Smooth muscle cell (in vitro differentiated cells): ENCODE results near the gene EIPR1. TPM values are rescaled to one million over a fixed set of nuclear protein-coding genes. Genes with fewer than 3 reads are reported as not detected.

Source experiments
- DNase-seq: peaks from one replicate; lab custom pipeline; 2025; ENCODE audit not compliant: unreplicated experiment; lab: John Stamatoyannopoulos, UW
- H2AFZ ChIP-seq: fragments of 200-600 bp; sonication (generic); 2 replicates; pipeline ENCODE4 v1.6.0; 2016; ENCODE audit warnings: antibody characterized with exemption, low read depth, mild to moderate bottlenecking
- H3F3A ChIP-seq: fragments of 200-600 bp; sonication (generic); 2 replicates; pipeline ENCODE4 v1.6.0; 2017; ENCODE audit warnings: antibody characterized with exemption, low read depth
- H3K27ac ChIP-seq: fragments of 200-600 bp; sonication (generic); 2 replicates; pipeline ENCODE4 v1.5.1; 2016; ENCODE audit warnings: low read depth, mild to moderate bottlenecking
- H3K27me3 ChIP-seq: fragments of 200-600 bp; sonication (generic); 2 replicates; pipeline ENCODE4 v1.6.1; 2016; ENCODE audit warnings: low read depth, mild to moderate bottlenecking
- H3K36me3 ChIP-seq: fragments of 200-600 bp; sonication (generic); 2 replicates; pipeline ENCODE4 v1.5.1; 2016; ENCODE audit warnings: low read depth
- H3K4me1 ChIP-seq: fragments of 200-600 bp; sonication (generic); 2 replicates; pipeline ENCODE4 v1.5.1; 2016; ENCODE audit warnings: low read depth
- H3K4me2 ChIP-seq: fragments of 200-600 bp; sonication (generic); 2 replicates; pipeline ENCODE4 v1.6.0; 2016; ENCODE audit warnings: mild to moderate bottlenecking
- H3K4me3 ChIP-seq: fragments of 200-600 bp; sonication (generic); 2 replicates; pipeline ENCODE4 v1.5.1; 2016; ENCODE audit warnings: mild to moderate bottlenecking
- H3K79me2 ChIP-seq: fragments of 200-600 bp; sonication (generic); 2 replicates; pipeline ENCODE4 v1.6.0; 2016; ENCODE audit warnings: low read depth, mild to moderate bottlenecking
- H3K9ac ChIP-seq: fragments of 200-600 bp; sonication (generic); 2 replicates; pipeline ENCODE4 v1.6.0; 2016; ENCODE audit warnings: low read depth
- H3K9me3 ChIP-seq: fragments of 200-600 bp; sonication (generic); replicated peaks from 2 replicates; pipeline ENCODE4 v1.5.1; 2016; ENCODE audit warnings: low read depth
- H4K20me1 ChIP-seq: fragments of 200-600 bp; sonication (generic); 2 replicates; pipeline ENCODE4 v1.6.0; 2016; ENCODE audit warnings: low read depth
- WGBS: methylation state at CpG from one replicate; pipeline ENCODE4 v1.1.7; 2016; ENCODE audit warnings: low lambda C conversion rate; 5-methylcytosine and 5-hydroxymethylcytosine counted together
- polyA plus RNA-seq: library from polyadenylated mRNA; unstranded; fragments of >200 nt; fragmentation: Nextera tagmentation; extraction: Ambion mirVana; gene quantifications from 2 replicates; pipeline ENCODE4 v1.2.1, GENCODE V29; 2016
- total RNA-seq: library from RNA; depleted of rRNA; stranded (reverse); fragments of >200 nt; gene quantifications from 2 replicates; pipeline ENCODE4 v1.2.3, GENCODE V29; 2014
- TF ChIP-seq, protein P1 (sequence below): fragments of 200-600 bp; sonication (generic); IDR thresholded peaks from 2 replicates; pipeline ENCODE4 v1.5.1; 2017; ENCODE audit warnings: borderline replicate concordance, mild to moderate bottlenecking, antibody characterized with exemption; ENCODE audit not compliant: insufficient read depth, poor library complexity, severe bottlenecking

Gene EIPR1
- total and polyA plus RNA-seq, 2 experiments from 2014 or later, result 18.5 to 23.1 TPM

GRCh38 chr2:3292416-3292815, 85.2 kb downstream of the EIPR1 start:
- no peak overlapping the region for H3K4me3 ChIP-seq
- H2AFZ ChIP-seq, result no peak overlapping the region
- no peak overlapping the region for H3K4me2 ChIP-seq
- TF ChIP-seq, protein P1, sequence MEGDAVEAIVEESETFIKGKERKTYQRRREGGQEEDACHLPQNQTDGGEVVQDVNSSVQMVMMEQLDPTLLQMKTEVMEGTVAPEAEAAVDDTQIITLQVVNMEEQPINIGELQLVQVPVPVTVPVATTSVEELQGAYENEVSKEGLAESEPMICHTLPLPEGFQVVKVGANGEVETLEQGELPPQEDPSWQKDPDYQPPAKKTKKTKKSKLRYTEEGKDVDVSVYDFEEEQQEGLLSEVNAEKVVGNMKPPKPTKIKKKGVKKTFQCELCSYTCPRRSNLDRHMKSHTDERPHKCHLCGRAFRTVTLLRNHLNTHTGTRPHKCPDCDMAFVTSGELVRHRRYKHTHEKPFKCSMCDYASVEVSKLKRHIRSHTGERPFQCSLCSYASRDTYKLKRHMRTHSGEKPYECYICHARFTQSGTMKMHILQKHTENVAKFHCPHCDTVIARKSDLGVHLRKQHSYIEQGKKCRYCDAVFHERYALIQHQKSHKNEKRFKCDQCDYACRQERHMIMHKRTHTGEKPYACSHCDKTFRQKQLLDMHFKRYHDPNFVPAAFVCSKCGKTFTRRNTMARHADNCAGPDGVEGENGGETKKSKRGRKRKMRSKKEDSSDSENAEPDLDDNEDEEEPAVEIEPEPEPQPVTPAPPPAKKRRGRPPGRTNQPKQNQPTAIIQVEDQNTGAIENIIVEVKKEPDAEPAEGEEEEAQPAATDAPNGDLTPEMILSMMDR, result no peak
- peaks cover 75% of the 10 kb centered on the region for H4K20me1 ChIP-seq
- no peaks in the 10 kb centered on the region for H3K79me2 ChIP-seq
- H3K4me1 ChIP-seq, result peaks cover 3% of the 10 kb centered on the region
- 96% methylated on average over 10 of the region's 10 CpGs for WGBS
- DNase-seq, result no peak
- no peak overlapping the region for H3K27ac ChIP-seq
- no peaks in the 10 kb centered on the region for H3K27me3 ChIP-seq
- H3K9me3 ChIP-seq, result no peaks in the 10 kb centered on the region
- H3K36me3 ChIP-seq, result no peaks in the 10 kb centered on the region
- H3K9ac ChIP-seq, result no peak overlapping the region
- H3F3A ChIP-seq, result no peaks in the 10 kb centered on the region

GRCh38 chr2:3291750-3292149, 85.9 kb downstream of the EIPR1 start:
- H3F3A ChIP-seq, result no peaks in the 10 kb centered on the region

GRCh38 chr2:3291113-3291512, 86.5 kb downstream of the EIPR1 start:
- Histone ChIP-seq H3K27me3 (no peaks in the 10 kb centered on the region), H3K4me1 (no peaks in the 10 kb centered on the region), H2AFZ (no peak overlapping the region), H3K79me2 (no peaks in the 10 kb centered on the region), H3K4me2 (no peak overlapping the region), H3K9ac (no peak overlapping the region), H4K20me1 (peaks cover 67% of the 10 kb centered on the region), H3K36me3 (no peaks in the 10 kb centered on the region), H3K4me3 (no peak overlapping the region), H3K27ac (no peak overlapping the region), H3F3A (no peaks in the 10 kb centered on the region), H3K9me3 (no peaks in the 10 kb centered on the region)
- 97% methylated on average over 9 of the region's 9 CpGs for WGBS
- TF ChIP-seq, protein P1, result no peak
- DNase-seq, result no peak

More at GRCh38 chr2:3291750-3292149, 85.9 kb downstream of the EIPR1 start:
- H3K4me2 ChIP-seq, result no peak overlapping the region
- H3K9me3 ChIP-seq, result no peaks in the 10 kb centered on the region
- H3K9ac ChIP-seq, result no peak overlapping the region
- no peak overlapping the region for H2AFZ ChIP-seq
- no peaks in the 10 kb centered on the region for H3K36me3 ChIP-seq
- H3K27me3 ChIP-seq, result no peaks in the 10 kb centered on the region
- WGBS, result 94% methylated on average over 7 of the region's 7 CpGs
- no peaks in the 10 kb centered on the region for H3K4me1 ChIP-seq
- no peak overlapping the region for H3K4me3 ChIP-seq
- TF ChIP-seq, protein P1, result no peak
- no peak for DNase-seq
- H3K27ac ChIP-seq, result no peak overlapping the region
- H3K79me2 ChIP-seq, result no peaks in the 10 kb centered on the region
- H4K20me1 ChIP-seq, result peaks cover 68% of the 10 kb centered on the region

DNA sequence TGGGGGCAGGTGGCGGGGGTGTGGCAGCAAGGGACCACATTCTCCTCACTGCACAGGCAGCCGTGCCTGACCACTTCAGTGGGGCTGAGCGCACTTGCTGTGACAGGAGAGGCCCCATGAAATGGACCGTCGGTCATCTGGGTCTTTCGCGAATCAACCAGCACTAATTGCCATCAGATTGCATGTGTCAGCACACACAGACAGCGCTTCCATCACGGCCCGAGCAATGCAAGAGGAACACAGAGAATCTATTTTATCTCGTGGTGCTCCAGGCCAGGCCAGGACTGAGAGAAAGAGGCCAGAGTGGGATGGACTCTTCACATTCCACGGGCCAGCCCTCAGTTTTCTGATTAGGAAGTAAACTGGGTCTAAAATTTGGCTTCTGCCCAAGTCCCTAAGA, 87.0 kb downstream of the EIPR1 start:
- peaks cover 70% of the 10 kb centered on the region for H4K20me1 ChIP-seq
- no peak overlapping the region for H3K4me2 ChIP-seq
- no peaks in the 10 kb centered on the region for H3K79me2 ChIP-seq
- H3K36me3 ChIP-seq, result no peaks in the 10 kb centered on the region
- H3F3A ChIP-seq, result no peaks in the 10 kb centered on the region
- no peak for DNase-seq
- no peaks in the 10 kb centered on the region for H3K4me1 ChIP-seq
- H3K9ac ChIP-seq, result no peak overlapping the region
- H3K4me3 ChIP-seq, result no peak overlapping the region
- no peak overlapping the region for H2AFZ ChIP-seq
- H3K9me3 ChIP-seq, result no peaks in the 10 kb centered on the region
- WGBS, result 90% methylated on average over 11 of the region's 12 CpGs
- TF ChIP-seq, protein P1, result no peak
- H3K27ac ChIP-seq, result no peak overlapping the region
- no peaks in the 10 kb centered on the region for H3K27me3 ChIP-seq
